HG03558 (cell line): ENCODE measurements around the gene CARNS1.

ENCODE experiments used
- ATAC-seq: cut with Tn5 transposase; IDR thresholded peaks from one replicate; pipeline ENCODE4 v1.9.1; 2021; ENCODE audit warnings: moderate number of reproducible peaks; ENCODE audit not compliant: unreplicated experiment; ENCODE audit errors: extremely low read depth

Gene CARNS1

GRCh38 chr11:67438158-67438902 lies 22.9 kb downstream of the CARNS1 start:
- ATAC-seq, result no peak

- ATAC-seq, result no peak
Observed at GRCh38 chr11:67439321-67440228, 24.1 kb downstream of the CARNS1 start.

DNA sequence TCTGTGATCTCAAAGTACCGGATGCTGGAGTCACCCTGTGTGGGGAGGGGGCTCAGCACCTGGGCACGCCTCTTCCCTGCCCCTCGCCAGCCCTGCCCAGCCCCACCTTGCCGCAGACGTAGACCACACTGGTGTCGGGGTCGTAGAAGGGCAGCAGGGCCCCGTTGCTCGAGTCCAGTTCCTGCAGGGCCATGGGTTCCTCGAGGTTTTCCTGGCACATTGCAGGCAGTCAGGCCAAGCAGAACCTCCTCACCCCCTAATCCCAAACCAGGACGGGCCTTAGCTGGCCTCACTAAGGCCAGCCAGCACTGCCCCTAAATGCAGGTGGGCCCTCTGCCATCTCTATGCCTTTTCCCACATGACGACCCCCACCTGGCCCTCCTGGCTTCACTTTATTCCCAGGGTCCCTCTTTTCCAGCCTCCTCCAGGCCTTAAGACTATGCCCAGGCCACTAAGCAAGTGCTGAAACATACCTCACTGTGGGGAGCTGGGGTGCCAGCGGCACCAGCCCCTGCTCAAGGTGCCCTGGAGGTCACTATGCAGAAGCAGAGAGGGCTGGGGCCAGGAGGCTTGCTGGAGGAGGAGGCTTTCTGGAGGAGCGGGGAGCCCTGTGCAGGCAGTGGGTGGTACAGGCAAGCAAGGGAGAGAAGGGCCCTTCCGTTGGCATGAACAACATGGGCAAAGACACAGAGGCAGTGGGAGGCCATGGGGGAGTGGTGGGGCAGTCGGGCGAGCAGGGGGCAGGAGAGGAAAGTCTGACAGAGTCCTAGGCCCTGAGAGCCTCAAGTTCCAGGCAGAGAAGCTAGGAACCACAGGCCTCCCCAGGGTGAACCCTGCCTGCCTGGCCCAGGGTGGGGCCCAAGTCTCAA lies 25.0 kb downstream of the CARNS1 start:
- no peak for ATAC-seq

- no peak for ATAC-seq
Observed at GRCh38 chr11:67441098-67441563, 25.7 kb downstream of the CARNS1 start.

- no peak for ATAC-seq
Observed at GRCh38 chr11:67441731-67442351, 26.4 kb downstream of the CARNS1 start.

- no peak for ATAC-seq
Observed at GRCh38 chr11:67442504-67443404, 27.3 kb downstream of the CARNS1 start.

DNA sequence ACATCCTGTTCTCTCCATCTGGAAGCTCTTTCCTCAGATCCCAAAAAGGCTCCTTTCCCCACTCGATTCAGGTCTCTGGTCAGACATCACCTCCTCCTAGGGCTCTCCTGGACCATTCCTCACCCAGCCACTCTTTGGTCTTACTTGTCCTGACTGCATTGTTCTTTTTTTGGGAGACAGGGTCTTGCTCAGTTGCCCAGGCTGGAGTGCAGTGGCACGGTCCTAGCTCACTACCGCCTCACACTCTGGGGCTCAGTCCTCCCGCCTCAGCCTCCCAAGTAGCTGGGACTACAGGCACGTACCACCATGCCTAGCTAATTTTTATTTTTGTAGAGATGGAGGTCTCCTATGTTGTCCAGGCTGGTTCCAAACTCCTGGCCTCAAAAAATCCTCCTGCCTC lies 30.0 kb downstream of the CARNS1 start:
- ATAC-seq, result no peak

- ATAC-seq, result no peak
Observed at GRCh38 chr11:67448220-67448609, 32.7 kb downstream of the CARNS1 start.

GRCh38 chr11:67449116-67449844 lies 33.8 kb downstream of the CARNS1 start:
- ATAC-seq, result no peak

- ATAC-seq, result no peak
Observed at GRCh38 chr11:67450796-67451657, 35.5 kb downstream of the CARNS1 start.

GRCh38 chr11:67451658-67451976 lies 36.1 kb downstream of the CARNS1 start:
- no peak for ATAC-seq

DNA sequence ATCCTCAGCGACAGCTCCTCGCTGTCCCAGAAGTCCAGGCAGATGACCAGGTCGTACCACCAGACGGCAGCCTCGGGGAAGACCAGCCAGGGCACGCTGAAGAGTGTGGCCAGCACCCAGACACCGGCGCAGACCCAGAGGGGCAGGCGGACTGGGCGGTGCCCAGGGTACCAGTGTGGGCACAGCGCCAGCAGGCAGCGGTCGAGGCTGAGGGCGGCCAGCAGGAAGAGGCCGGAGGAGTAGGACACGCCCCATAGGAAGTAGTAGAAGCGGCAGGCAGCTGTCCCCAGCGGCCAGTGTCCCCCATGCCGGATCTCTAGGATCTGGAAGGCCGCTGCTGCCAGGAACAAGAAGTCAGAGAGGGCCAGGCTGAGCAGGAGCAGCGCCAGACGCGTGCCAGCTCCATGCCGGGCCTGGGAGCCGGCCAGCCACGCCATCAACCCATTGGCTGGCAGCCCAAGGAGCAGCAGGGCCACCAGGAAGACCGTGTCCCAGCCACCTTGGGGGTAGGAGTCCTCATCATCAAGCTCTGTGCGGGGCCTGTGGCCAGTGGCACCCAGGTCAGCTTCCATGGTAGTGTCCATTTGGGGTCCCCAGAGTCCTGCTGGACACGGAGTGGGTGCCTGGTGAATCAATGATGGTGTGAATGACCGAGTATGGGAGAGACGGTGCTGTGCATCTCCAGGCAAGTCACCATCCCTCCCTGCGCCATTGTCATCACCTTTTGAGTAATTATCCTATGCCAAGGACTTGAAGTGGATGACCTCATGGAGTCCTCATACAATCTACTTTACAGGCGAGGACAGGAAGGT lies 36.9 kb downstream of the CARNS1 start, which contains the start of gene GPR152:
TSS of gene GPR152 (minus strand) at position 589 of the 812 bp plus-strand sequence. CDS start at position 584, 5 bp downstream.
- no peak for ATAC-seq

DNA sequence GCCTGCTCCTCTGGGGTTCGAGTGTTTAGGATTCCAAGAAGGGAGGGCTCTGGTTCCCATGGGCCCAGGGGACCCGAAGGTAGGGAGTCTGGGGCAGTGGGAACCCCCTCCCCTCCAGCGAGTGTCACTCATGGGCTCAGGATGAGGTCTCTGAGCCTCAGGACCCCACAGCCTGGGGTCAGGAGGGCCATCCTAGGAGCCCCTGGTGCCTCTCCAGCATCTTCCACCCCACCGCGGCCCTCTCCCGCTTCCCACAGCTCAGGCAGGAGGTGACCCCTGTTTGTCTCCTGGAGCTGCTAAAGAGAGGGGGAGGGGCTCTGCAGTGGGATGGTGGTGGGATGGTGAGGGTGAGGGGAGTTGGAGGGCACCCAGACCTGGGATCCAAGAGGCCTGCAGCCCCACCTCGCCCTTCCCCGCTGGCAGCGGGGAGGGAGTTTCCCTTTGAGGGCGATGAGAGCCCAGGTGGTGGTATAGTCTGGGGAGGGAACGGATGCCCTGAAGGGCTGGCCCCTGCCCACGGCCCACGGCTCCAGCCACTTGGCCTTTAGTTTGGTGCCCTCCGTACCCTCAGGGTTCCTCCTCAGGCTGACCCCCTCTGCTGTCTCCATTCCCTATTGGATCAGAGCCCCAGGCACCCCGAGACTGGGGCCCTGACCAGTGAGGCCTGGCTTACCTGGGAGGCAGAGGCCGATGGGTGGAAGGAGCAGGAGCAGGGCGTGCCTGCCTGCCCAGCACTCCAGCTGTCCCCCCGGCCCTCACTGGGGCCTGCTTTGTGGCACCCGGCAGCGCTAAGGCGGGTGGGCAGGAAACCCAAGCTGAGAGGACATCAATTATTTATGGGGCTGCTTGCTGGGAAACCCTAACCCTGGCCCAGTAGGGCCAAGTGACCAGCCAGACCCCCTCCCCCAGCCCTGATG lies 38.6 kb downstream of the CARNS1 start:
- no peak for ATAC-seq

DNA sequence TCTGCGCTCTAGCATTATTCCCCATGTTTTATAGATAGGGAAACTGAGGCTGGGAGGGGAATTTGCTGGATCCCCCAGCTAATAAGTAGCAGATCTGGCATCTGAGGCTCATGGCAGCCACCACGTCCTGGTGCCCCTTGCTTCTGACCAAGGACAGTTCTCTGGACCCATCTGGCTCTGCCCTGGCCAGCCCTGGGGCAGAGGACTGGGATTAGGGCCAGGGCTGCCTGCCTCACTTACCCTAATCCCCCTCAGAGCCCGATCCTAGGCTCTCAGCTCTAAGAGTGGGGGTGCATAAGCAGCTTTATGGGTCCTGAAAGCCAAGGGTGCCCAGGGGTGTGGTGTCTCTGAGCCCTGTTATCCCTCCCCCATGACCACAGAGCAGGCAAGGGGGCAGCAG lies 39.6 kb downstream of the CARNS1 start, which contains the start of gene CABP4:
TSS of gene CABP4 (plus strand) at position 301 of the 400 bp plus-strand sequence. CDS start at position 371, 70 bp downstream.
- ATAC-seq, result no peak

- ATAC-seq, result no peak
Observed at GRCh38 chr11:67456068-67456705, 40.7 kb downstream of the CARNS1 start.
